H54 (cell line): ENCODE measurements around the gene CC2D1A.
A peak's percentile ranks its signal among the peaks of the same experiment; 100 is the strongest.

Experiments used
- DNase-seq: peaks from one replicate; pipeline ENCODE4 v3.0.0; 2011; ENCODE audit warnings: low spot score, mixed read lengths; ENCODE audit not compliant: insufficient read length
- FAIRE-seq: peaks from 3 replicates; lab custom pipeline; 2011; peaks lifted over from hg19 to GRCh38; lab: Jason Lieb, UNC
- POLR2A ChIP-seq: IDR thresholded peaks from 2 replicates; pipeline ENCODE4 v1.6.1; 2011; ENCODE audit warnings: low read depth, mild to moderate bottlenecking, low read length

CC2D1A gene

DNA sequence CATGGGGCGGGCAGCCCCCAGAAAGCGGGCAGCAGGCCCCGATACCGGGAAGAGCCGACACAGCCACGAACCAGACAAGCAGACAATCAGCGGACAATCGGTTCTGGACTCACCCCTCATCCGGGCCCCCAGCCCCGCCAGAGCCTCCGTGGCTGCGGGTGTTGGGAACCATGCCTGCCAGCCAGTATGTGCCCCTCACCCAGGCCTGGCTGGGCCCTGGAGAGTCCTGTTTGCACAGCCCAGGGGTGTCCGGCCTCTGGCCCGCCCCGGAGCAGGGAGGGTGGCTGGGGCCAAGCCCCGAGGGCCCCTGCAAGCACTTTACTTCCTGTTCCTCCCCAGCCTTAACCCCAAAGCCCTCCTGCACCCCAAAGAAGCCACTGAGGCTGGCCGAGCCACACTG is 24.4 kb downstream of the CC2D1A start:
- FAIRE-seq (no peak), DNase-seq (no peak)
- TF ChIP-seq POLR2A: no peak

DNA sequence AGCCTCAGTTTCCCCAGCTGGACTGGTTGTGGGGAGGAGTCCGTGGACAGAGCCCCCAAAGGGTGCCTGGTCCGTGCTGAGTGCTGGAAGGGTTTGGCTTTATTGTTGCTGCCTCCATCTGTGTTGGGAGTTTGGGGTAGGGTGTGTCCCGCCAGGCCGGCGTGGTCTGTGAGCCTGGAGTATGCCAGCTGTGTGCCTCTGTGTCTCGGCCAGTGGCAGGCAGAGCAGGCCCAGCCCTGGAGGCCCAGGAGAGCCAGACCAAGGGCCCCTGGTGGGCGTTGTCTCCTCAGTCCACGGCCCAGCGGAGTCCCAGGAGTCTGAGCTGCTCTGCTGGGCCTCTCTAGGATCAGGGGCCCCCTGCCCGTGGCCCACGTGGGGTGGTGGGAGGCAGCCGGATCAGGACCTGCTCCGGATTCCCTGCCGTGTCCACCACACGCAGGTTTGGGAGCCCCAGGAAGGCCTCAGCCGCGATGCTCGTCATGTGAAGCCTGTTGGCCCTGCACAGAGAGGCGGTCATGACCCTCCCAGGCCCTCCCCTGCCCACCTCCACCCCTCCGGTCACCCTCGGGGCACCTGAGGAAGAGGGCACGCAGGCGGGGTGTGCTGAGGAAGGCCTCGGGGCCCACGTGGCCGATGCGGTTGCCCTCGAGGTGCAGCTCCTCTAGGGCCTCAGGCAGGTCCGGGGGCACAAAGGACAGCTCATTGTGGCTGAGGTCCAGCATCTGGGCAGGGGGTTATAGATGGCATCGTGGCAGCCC is 25.6 kb downstream of the CC2D1A start:
- TF ChIP-seq POLR2A: no peak
- FAIRE-seq (no peak), DNase-seq (no peak)

DNA sequence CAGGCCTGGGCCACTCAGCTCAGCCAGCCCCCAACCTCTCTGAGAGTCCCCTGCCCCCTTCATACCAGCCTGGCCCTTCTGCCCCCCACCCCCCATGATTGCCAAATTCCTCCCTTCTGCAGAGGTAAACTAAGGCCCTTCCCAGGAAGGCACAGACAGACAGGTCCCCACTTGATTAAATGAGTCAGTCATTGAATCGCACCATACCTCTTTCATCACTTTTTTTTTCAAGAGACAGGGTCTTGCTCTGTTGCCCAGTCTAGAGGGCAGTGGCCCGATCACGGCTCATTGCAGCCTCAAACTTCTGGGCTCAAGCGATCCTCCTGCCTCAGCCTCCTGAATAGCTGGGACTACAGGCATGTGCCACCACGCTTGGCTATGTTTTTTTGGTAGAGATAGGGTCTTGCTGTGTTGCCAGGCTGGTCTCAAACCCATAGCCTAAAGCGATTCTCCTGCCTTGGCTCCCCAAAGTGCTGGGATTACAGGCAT is 26.2 kb downstream of the CC2D1A start:
- FAIRE-seq (no peak), DNase-seq (no peak)
- TF ChIP-seq POLR2A: no peak

DNA sequence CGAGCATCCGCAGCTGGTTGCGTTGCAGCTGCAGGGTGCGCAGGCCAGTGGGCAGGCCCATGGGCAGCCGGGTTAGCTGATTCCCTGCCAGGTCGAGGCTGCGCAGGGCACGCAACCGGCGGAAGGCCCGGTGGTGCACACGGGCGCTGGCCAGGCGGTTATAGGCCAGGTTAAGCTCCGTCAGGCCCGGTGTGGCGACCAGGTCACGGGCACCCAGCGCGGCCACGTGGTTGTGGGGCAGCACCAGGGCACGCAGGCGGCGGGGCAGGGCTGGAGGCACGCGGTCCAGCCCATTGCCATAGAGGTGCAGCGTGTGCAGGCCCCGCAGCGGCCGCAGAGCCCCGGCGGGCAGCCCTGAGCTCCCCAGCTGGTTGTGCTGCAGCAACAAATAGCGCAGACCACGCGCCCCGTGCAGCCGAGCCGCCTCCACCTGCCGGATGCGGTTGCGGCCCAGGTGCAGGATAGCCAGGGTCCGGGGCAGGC is 27.0 kb downstream of the CC2D1A start:
- no peak for DNase-seq
- TF ChIP-seq POLR2A: no peak
- no peak for FAIRE-seq

DNA sequence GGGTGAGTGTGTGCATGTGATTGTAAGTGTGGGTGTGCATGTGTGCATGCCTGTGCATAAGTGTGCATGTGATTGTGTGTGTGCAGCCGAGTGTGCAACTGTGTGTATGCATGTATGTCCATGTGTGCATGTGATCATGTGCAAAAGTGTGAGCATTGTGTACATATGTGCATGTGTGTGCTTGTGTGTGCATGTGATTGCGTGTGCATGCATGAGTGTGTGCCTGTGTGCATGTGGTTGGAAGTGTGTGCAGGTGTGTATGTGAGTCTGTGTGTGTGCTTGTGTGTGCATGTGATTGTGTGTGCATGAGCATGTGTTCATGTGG is 28.7 kb downstream of the CC2D1A start:
- DNase-seq (no peak), FAIRE-seq (no peak)
- TF ChIP-seq POLR2A: no peak

DNA sequence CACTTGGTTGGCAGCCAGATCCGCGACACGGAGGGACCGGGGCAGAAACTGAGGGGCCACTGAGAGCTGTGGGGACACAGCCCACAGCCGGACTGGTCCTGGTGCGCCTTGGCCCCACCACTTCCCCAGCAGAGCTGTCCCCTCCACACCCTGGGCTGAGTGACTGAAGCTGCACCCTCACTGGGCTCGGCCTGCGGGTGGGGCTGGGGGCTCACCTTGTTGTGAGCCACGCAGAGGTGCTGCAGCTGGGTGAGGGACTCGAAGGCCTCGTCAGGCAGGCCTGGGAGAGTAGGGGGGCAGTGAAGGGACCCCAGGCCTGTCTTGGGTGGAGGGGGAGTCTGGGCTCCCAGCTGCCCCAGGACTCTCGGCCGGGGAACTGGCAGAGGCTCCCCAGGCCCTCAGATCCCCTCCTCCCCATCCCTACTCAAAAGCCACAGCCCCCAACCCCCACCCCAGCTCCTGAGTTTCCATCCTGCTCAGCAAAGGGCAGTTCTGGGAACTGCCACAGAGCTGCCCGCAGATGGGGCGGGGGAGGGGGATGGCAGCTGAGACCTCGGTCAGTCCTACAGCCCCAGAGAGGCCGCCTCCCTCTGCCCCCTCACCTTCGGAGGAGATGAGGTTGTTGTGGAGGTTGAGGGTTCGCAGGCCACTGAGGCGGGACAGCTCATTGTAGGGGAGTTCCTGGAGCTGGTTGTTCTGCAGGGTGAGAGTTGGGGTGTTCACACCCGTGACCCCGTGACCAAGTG is 29.9 kb downstream of the CC2D1A start:
- FAIRE-seq: no peak
- no peak for DNase-seq
- no peak for TF ChIP-seq POLR2A

DNA sequence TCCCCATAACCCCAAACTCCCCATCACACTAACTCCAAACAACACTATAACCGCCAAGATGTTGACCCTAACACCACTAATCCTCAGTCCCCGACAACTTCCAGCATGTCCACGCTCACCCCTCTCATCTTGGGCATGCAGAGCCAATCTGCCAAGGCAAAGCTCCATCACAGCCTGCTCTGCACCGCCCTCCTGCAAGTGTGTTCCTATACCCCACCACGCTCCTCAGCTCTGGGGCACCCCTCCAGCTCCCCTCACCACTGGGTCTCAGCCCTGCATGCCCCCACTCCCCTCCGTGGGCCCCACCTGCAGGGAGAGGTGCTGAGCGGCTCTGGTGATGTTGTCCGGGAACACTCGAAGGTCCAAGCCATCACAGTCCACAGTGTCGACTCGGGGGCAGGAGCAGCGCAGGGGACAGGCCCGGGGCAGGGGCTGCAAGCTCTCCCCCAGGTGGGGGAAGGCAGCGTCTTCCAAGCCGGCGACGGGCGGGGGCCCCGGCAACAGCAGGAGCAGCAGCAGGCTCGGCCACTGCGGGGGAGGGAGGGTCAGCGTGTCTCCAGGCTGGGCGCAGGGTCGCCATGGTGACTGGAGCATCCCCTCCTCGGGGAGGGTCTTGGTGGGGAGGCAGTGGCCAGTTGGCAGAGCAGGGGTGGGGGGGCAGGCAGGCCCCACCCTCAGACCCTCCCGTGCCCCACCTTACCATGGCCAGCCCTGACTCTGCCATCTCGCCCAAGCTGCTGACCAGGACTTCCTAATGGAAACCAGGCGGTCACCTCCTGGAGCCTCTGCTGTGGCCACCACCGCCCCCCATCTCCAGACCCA is 31.7 kb downstream of the CC2D1A start:
- no peak for TF ChIP-seq POLR2A
- no peak for DNase-seq
- FAIRE-seq: no peak

DNA sequence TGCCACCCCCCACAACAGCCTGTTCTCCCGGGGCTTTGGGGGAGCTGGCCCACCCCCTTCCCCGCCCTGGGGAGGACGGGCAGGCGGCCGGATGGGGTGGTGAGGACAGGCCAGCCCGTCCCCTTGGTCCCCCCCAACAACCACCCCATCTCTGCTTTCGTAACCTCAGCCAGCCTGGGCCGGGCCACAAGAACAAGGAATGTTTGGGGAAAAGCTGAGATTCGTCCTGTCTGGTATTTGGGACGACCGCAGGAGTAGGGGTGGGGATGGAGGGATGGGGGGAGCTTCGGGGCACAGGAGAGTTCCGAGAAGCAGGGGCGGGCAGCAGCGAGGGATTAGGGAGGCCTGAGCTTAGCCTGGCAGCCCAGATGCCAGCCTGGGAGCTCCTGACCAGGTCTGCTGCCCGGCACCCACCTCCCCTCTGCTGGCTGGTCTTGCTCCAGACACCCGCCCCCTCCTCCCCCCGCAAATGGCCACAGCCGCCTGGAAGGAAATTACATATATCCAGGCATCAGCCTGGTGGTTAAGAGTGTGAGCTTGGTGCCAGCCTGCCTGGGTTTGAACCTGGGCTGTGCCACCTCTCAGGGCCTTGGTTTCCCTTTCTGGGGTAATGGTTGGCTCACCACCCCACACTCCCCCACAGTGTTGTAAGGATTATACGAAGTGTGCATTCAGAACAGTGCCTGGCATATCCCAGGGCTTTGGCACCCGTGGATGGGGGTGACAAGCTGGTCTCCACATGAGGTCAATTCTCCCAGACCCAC is 32.5 kb downstream of the CC2D1A start, which contains the start of gene PODNL1:
Gene PODNL1, minus strand, starts transcription at position 117 of the 764 bp plus-strand sequence. CDS start 236 bp downstream, outside the sequence.
- no peak for TF ChIP-seq POLR2A
- DNase-seq: peak; percentile 61
- FAIRE-seq: no peak

DNA sequence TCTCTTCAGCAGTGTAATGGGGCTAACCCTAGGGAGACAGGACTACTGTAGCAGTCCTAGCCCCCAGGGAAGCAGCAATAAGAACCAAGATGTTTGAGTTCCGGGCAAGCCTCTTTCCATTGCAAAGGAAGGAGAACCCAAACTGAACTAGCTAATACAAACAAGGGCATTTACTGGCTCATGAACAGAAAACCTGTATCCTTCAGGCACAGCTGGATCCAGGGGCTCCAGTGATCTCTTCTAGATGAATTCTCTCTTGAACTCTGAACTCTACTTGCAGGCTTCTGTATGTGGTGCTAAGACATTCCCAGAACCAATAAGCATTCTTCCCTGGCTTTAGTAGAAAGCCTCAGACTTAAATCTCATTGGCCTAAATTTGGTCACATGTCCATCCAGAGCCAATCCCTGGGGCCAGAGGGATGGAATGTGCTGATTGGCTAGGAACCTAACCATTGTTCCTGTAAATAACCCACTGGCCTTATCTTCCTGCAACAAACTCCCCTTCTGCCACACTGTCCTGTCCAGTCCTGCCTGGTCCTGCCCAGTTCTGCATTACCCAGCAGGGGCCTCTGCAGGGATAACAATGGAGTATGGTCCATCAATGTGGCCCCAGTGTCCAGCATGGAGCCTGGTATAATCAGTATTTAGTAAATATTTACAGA is 36.2 kb downstream of the CC2D1A start:
- no peak for TF ChIP-seq POLR2A
- no peak for FAIRE-seq
- DNase-seq: no peak

DNA sequence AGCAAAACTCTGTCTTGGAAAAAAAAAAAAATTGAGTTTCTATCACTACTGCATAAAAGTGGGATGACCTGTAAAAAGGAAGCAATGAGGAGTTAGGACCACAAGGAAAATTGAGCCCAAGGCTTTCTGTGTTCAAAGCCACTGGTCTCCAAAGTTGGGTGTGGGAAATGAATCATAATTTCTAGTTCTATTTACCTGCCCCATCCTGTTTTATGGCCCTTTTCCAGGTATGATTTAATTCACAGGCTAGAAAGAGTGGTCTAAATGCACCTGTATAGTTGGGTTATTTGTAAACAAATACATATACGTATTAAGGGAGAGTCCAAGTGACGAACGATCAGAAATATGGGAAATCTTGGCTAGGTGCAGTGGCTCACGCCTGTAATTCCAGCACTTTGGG is 40.4 kb downstream of the CC2D1A start:
- DNase-seq (no peak), FAIRE-seq (no peak)
- no peak for TF ChIP-seq POLR2A

DNA sequence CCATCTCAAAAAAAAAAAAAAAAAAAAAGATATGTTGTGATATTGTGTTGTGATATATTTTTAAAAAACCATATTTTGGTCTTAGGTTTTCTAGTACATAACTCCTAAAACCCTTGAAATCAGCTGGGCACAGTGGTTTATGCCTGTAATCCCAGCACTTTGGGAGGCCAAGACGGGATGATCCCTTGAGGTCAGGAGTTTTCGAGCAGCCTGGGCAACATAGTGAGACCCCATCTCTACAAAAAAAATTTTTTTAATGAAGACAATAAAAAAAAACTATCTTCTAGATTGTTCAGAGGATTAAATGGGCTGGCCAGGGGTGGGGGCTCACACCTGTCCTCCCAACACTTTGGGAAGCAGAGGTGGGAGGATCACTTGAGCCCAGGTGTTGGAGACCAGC is 45.0 kb downstream of the CC2D1A start:
- DNase-seq (no peak), FAIRE-seq (no peak)
- no peak for TF ChIP-seq POLR2A

DNA sequence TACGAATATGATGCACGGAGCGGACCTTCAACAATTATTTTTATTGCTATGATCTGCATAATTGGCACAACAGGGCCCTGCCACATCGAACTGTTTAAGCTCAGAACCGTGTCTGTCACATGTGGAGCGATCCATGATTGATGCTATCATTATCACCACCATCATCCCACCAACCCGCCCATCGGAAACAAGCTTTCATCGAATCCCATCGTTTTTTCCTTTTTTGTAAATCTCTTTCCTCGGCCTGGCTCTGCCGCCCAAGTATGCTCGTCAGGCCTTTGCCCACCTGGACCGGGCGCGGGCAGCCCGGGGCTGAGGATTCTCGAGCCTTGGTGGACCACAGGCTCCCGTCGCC is 45.8 kb downstream of the CC2D1A start:
- DNase-seq: no peak
- 0 out of 2 replicates have a peak, but pooled peaks have one; percentile 12 for TF ChIP-seq POLR2A
- no peak for FAIRE-seq

DNA sequence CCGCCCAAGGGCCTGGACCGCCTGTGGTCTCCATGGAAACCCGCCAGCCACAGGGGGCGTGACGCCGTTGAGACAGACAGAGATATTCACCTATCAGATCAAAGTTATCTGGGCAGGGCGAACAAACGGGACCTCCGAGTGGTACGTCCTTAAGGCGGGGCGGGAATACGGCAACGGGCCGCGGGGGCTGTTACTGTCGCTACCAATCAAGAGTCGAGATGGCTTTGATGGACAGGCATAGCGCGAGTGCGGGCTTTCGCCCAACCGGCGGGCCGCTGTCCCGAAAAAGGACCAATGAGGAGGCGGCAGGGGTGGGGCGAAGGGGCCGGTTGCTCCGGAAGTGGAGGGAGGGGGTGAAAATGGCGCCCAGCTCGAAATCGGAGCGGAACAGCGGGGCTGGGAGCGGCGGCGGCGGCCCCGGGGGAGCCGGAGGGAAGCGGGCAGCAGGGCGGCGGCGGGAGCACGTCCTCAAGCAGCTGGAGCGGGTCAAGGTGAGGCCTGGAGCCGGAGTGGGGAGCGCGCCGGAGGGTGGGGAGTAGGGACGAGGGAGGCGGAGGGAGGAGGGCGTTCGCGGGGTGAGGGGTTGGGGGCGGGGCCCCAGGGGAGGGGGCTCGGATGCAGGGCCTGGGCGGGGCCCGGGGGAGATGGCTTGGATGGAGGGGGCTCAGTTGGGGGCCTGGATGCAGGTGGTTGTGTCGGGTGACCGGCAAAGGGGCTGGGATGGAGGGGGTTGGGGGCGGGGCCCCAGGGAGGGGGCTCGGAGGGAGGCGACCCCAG is 46.3 kb downstream of the CC2D1A start, which contains the start of gene DCAF15:
Gene DCAF15, plus strand, starts transcription at position 356 of the 777 bp plus-strand sequence. Its CDS starts 4 bp downstream, at position 360.
- TF ChIP-seq POLR2A: peak; percentile 62
- DNase-seq (peak; percentile 99), FAIRE-seq (peak; percentile 57)
